GM12875 (cell line): ENCODE results near the gene PHC1.
"Not testable (repeated sequence)": the region's sequence is repeated elsewhere in the genome, so short reads cannot be mapped to it uniquely, and the experiment has no call there.

Experiments used
- H3K4me3 ChIP-seq: one replicate; pipeline ENCODE4 v1.5.1; 2011; ENCODE audit warnings: low read depth, low read length, control low read depth
- CTCF ChIP-seq: IDR thresholded peaks from 2 replicates; pipeline ENCODE4 v1.5.1; 2011; ENCODE audit warnings: low read depth, mild to moderate bottlenecking, control low read depth, inconsistent platforms, low read length, moderate library complexity, borderline replicate concordance; ENCODE audit not compliant: insufficient read depth

The PHC1 gene

GRCh38 chr12:8897081-8897480, 17.2 kb upstream of the PHC1 start:
- H3K4me3 ChIP-seq, result no peak overlapping the region
- TF ChIP-seq CTCF, result no peak

GRCh38 chr12:8899830-8900229, 14.5 kb upstream of the PHC1 start:
- H3K4me3 ChIP-seq, result no peak overlapping the region
- TF ChIP-seq CTCF, result no peak

- H3K4me3 ChIP-seq, result not testable (repeated sequence)
These were observed 11.6 kb upstream of the PHC1 start for GRCh38 chr12:8902703-8903102.

GRCh38 chr12:8903646-8904045, 10.7 kb upstream of the PHC1 start:
- no peak for TF ChIP-seq CTCF
- no peak overlapping the region for H3K4me3 ChIP-seq

GRCh38 chr12:8904665-8905064, 9.6 kb upstream of the PHC1 start:
- H3K4me3 ChIP-seq, result no peak overlapping the region
- no peak for TF ChIP-seq CTCF

GRCh38 chr12:8905546-8905945, 8.8 kb upstream of the PHC1 start:
- no peak overlapping the region for H3K4me3 ChIP-seq
- no peak for TF ChIP-seq CTCF

- no peak for TF ChIP-seq CTCF
- H3K4me3 ChIP-seq, result no peak overlapping the region
These were observed 7.8 kb upstream of the PHC1 start for GRCh38 chr12:8906266-8907180.
